Superior temporal gyrus (tissue), 1 donor: ENCODE data around the gene GCHFR.

Experiments
- DNase-seq: peaks from one replicate; pipeline ENCODE4 v3.0.0-alpha.2; 2016; ENCODE audit errors: extremely low spot score

The GCHFR gene

GRCh38 chr15:40775740-40776536, 12.1 kb downstream of the GCHFR start:
- DNase-seq, result no peak

- DNase-seq, result no peak
These were observed 12.8 kb downstream of the GCHFR start for GRCh38 chr15:40776537-40777141.

GRCh38 chr15:40782609-40783227, 18.9 kb downstream of the GCHFR start:
- no peak for DNase-seq

- no peak for DNase-seq
These were observed 21.3 kb downstream of the GCHFR start for GRCh38 chr15:40785164-40785563.

- DNase-seq, result no peak
These were observed 21.9 kb downstream of the GCHFR start for GRCh38 chr15:40785814-40786213.

- no peak for DNase-seq
These were observed 23.5 kb downstream of the GCHFR start for GRCh38 chr15:40787344-40787841.

GRCh38 chr15:40787991-40788390, 24.1 kb downstream of the GCHFR start:
- DNase-seq, result no peak

GRCh38 chr15:40789119-40789518, 25.3 kb downstream of the GCHFR start:
- no peak for DNase-seq

GRCh38 chr15:40789999-40790398, 26.1 kb downstream of the GCHFR start:
- no peak for DNase-seq

- no peak for DNase-seq
These were observed 26.9 kb downstream of the GCHFR start for GRCh38 chr15:40790718-40791117.

GRCh38 chr15:40792394-40792793, 28.5 kb downstream of the GCHFR start:
- DNase-seq, result no peak

- peak; percentile 27 for DNase-seq
These were observed 29.5 kb downstream of the GCHFR start for GRCh38 chr15:40793216-40793989.

- no peak for DNase-seq
These were observed 32.2 kb downstream of the GCHFR start for GRCh38 chr15:40796041-40796440.

- no peak for DNase-seq
These were observed 32.6 kb downstream of the GCHFR start for GRCh38 chr15:40796512-40796911.

- DNase-seq, result no peak
These were observed 35.7 kb downstream of the GCHFR start for GRCh38 chr15:40799523-40799922.

- no peak for DNase-seq
These were observed 39.2 kb downstream of the GCHFR start for GRCh38 chr15:40803076-40803475.

- DNase-seq, result no peak
These were observed 39.8 kb downstream of the GCHFR start for GRCh38 chr15:40803688-40804087.

GRCh38 chr15:40806672-40807027, 42.8 kb downstream of the GCHFR start:
- no peak for DNase-seq

- peak; percentile 99 for DNase-seq
These were observed 43.4 kb downstream of the GCHFR start, which contains the start of the genes DNAJC17 and ZFYVE19 for GRCh38 chr15:40807028-40807887. Gene DNAJC17, minus strand, starts transcription at chr15:40807473. Its CDS starts 27 bp downstream, at chr15:40807446. Gene ZFYVE19, plus strand, starts transcription at chr15:40807089. Its CDS starts 501 bp downstream, at chr15:40807590.

- DNase-seq, result no peak
These were observed 44.1 kb downstream of the GCHFR start for GRCh38 chr15:40807888-40808461.
